PC-9 (cell line): ENCODE results near the gene NOC4L. TPM values are rescaled to one million over a fixed set of nuclear protein-coding genes. Genes with fewer than 3 reads are reported as not detected.

Experiments
- BruUV-seq: library from RNA; stranded (reverse); fragments of 400-500 nt; replicated peaks from 2 replicates; lab custom pipeline; 2021; lab: Mats Ljungman, UMichigan
- CTCF ChIA-PET: fragments of 300-600 bp; sonication (Branson Sonifier 250); formaldehyde crosslinking; loops from one replicate; lab custom pipeline; 2022; ENCODE audit warnings: antibody characterized with exemption; lab: Charles Lee
- POLR2A ChIA-PET: fragments of 300-600 bp; sonication (Branson Sonifier 250); formaldehyde crosslinking; loops from one replicate; lab custom pipeline; 2022; ENCODE audit warnings: antibody characterized with exemption; ENCODE audit not compliant: unreplicated experiment; lab: Charles Lee
- DNase-seq, 2 experiments: peaks; one replicate each; pipeline versions ENCODE4 v3.0.0 to v3.0.0-alpha.2; 2015 to 2022; ENCODE audit warnings: mixed read lengths in 1 of 2
- H2AFZ ChIP-seq: fragments of 200-600 bp; sonication (generic); 2 replicates; pipeline ENCODE4 v1.8.1; 2017; ENCODE audit warnings: antibody characterized with exemption
- H3F3A ChIP-seq: fragments of 200-600 bp; sonication (generic); 2 replicates; pipeline ENCODE4 v1.8.1; 2017; ENCODE audit warnings: antibody characterized with exemption, mild to moderate bottlenecking, low read depth; ENCODE audit not compliant: insufficient read depth
- H3K27ac ChIP-seq: fragments of 200-600 bp; sonication (generic); 2 replicates; pipeline ENCODE4 v1.6.1; 2016; ENCODE audit warnings: mixed run types
- H3K27me3 ChIP-seq: fragments of 200-600 bp; sonication (generic); 2 replicates; pipeline ENCODE4 v1.6.1; 2016; ENCODE audit warnings: low read depth, mixed run types; ENCODE audit not compliant: insufficient read depth
- H3K36me3 ChIP-seq: fragments of 200-600 bp; sonication (generic); 2 replicates; pipeline ENCODE4 v1.6.1; 2016; ENCODE audit warnings: low read depth, mixed run types
- H3K4me1 ChIP-seq: fragments of 200-600 bp; sonication (generic); replicated peaks from 2 replicates; pipeline ENCODE4 v1.6.1; 2016; ENCODE audit warnings: mixed run types; ENCODE audit not compliant: insufficient read depth
- H3K4me2 ChIP-seq: fragments of 200-600 bp; sonication (generic); 2 replicates; pipeline ENCODE4 v1.6.1; 2017; ENCODE audit warnings: mixed run types
- H3K4me3 ChIP-seq: fragments of 200-600 bp; sonication (generic); 2 replicates; pipeline ENCODE4 v1.6.1; 2016; ENCODE audit warnings: mixed run types
- H3K79me2 ChIP-seq: fragments of 200-600 bp; sonication (generic); 2 replicates; pipeline ENCODE4 v1.6.1; 2017; ENCODE audit warnings: low read depth, mixed run types
- H3K9me2 ChIP-seq: fragments of 200-600 bp; sonication (generic); 2 replicates; pipeline ENCODE4 v1.8.1; 2017; ENCODE audit warnings: mild to moderate bottlenecking; ENCODE audit not compliant: insufficient read depth
- H3K9me3 ChIP-seq: fragments of 200-600 bp; sonication (generic); 2 replicates; pipeline ENCODE4 v1.8.1; 2016; ENCODE audit warnings: low read depth; ENCODE audit not compliant: insufficient read depth
- H4K20me1 ChIP-seq: fragments of 200-600 bp; sonication (generic); 2 replicates; pipeline ENCODE4 v1.8.1; 2017; ENCODE audit not compliant: insufficient read depth
- CTCF ChIP-seq: fragments of 200-600 bp; sonication (generic); conservative IDR thresholded peaks from 2 replicates; pipeline ENCODE4 v1.6.1; 2017; ENCODE audit warnings: mixed run types, antibody characterized with exemption, mild to moderate bottlenecking, moderate library complexity
- EZH2 ChIP-seq: fragments of 200-600 bp; sonication (generic); IDR thresholded peaks from 2 replicates; pipeline ENCODE4 v1.8.0; 2017; ENCODE audit warnings: antibody characterized with exemption, low read depth
- intact Hi-C: fragments of 100-400 bp; cut with micrococcal nuclease; formaldehyde crosslinking; loops from one replicate; pipeline ENCODE4 v1.10.0; 2022; ENCODE audit not compliant: unreplicated experiment
- total RNA-seq: library from RNA; stranded (reverse); gene quantifications from 2 replicates; pipeline ENCODE4 v1.2.3, GENCODE V29; 2021

Gene NOC4L
- total RNA-seq, 1 experiment from 2014 or later: 27.1 TPM

GRCh38 chr12:132199101-132199500 is 54.8 kb downstream of the NOC4L start:
- no peak overlapping the region for H3K4me2 ChIP-seq
- BruUV-seq: no TSS peak
- H4K20me1 ChIP-seq: 0 out of 2 replicates have a peak, but pooled peaks cover 3% of the 10 kb centered on the region
- H3K27me3 ChIP-seq: peaks cover 100% of the 10 kb centered on the region
- TF ChIP-seq EZH2 (no peak), CTCF (no peak)
- H3K79me2 ChIP-seq: no peaks in the 10 kb centered on the region
- ChIA-PET CTCF (no interaction called here), POLR2A (no interaction called here)
- H3K27ac ChIP-seq: no peak overlapping the region
- H3F3A ChIP-seq: no peaks in the 10 kb centered on the region
- no peak overlapping the region for H3K4me3 ChIP-seq
- no peaks in the 10 kb centered on the region for H3K9me3 ChIP-seq
- intact Hi-C loops: no loop called here
- H3K4me1 ChIP-seq: no peaks in the 10 kb centered on the region
- no peak overlapping the region for H2AFZ ChIP-seq
- no peaks in the 10 kb centered on the region for H3K9me2 ChIP-seq
- no peaks in the 10 kb centered on the region for H3K36me3 ChIP-seq
- no peak for DNase-seq

- no TSS peak for BruUV-seq
- Histone ChIP-seq H3K9me3 (no peaks in the 10 kb centered on the region), H3K27ac (no peak overlapping the region), H3K4me3 (no peak overlapping the region), H3K79me2 (no peaks in the 10 kb centered on the region), H3K27me3 (peaks cover 100% of the 10 kb centered on the region), H2AFZ (no peak overlapping the region), H3K4me2 (no peak overlapping the region), H3K4me1 (no peaks in the 10 kb centered on the region), H3K36me3 (no peaks in the 10 kb centered on the region), H3F3A (no peaks in the 10 kb centered on the region), H4K20me1 (0 out of 2 replicates have a peak, but pooled peaks cover 3% of the 10 kb centered on the region), H3K9me2 (no peaks in the 10 kb centered on the region)
- TF ChIP-seq EZH2 (no peak), CTCF (no peak)
- DNase-seq: no peak
- intact Hi-C loops: no loop called here
- POLR2A ChIA-PET: no interaction called here
- CTCF ChIA-PET: no interaction called here
Measured at GRCh38 chr12:132199526-132200319, 55.5 kb downstream of the NOC4L start.

- POLR2A ChIA-PET: no interaction called here
- intact Hi-C loops: no loop called here
- TF ChIP-seq EZH2: no peak
- no peak for TF ChIP-seq CTCF
- Histone ChIP-seq H3K36me3 (no peaks in the 10 kb centered on the region), H3K9me2 (no peaks in the 10 kb centered on the region), H3K4me2 (no peak overlapping the region), H3K27me3 (peaks cover 100% of the 10 kb centered on the region), H3K4me1 (no peaks in the 10 kb centered on the region), H2AFZ (no peak overlapping the region), H3K9me3 (no peaks in the 10 kb centered on the region), H3K4me3 (no peak overlapping the region), H3F3A (no peaks in the 10 kb centered on the region), H3K27ac (no peak overlapping the region), H4K20me1 (0 out of 2 replicates have a peak, but pooled peaks cover 3% of the 10 kb centered on the region), H3K79me2 (no peaks in the 10 kb centered on the region)
- no TSS peak for BruUV-seq
- no peak for DNase-seq
- CTCF ChIA-PET: no interaction called here
Measured at GRCh38 chr12:132200800-132201199, 56.5 kb downstream of the NOC4L start.
